Coronary artery (tissue), 2 donors: ENCODE results near the gene MGAT4C.
"Not testable (repeated sequence)": the region's sequence is repeated elsewhere in the genome, so short reads cannot be mapped to it uniquely, and the experiment has no call there.

ENCODE experiments used
- DNase-seq: peaks from one replicate; pipeline ENCODE4 v3.0.0-alpha.2; 2017; ENCODE audit warnings: low spot score
- H3K27ac ChIP-seq, 2 donors: fragments of 200-600 bp; sonication (generic); one replicate each; pipeline ENCODE4 v1.5.1; 2016 to 2019
- H3K4me3 ChIP-seq: fragments of 200-600 bp; sonication (generic); 2 replicates; pipeline ENCODE4 v1.5.1; 2016; ENCODE audit warnings: mild to moderate bottlenecking, moderate library complexity
- TF ChIP-seq, protein P1 (sequence below): fragments of 200-600 bp; sonication (generic); IDR thresholded peaks from one replicate; pipeline ENCODE4 v1.5.1; 2019; ENCODE audit warnings: antibody characterized with exemption

MGAT4C gene

DNA sequence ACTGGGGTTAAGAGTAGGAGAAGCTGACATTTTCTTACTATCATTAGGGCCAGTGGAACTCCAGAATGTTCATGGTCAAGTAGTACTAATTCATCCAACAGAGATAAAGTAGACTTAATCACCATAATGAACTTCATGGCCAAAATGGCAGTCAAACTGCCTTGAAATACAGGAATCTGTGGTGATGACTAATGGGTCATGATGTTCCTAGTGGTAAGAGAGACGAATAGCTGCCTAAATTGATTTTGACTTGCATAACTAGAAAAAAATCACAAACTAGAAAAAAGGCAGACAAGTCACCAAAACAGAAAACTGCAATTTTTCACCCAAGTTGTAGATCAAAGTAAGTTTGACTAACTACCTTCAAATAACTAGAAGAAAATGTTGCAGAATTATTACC, 138.5 kb downstream of the MGAT4C start:
- Histone ChIP-seq H3K27ac (no peak overlapping the region), H3K4me3 (no peak overlapping the region)
- TF ChIP-seq, protein P1, sequence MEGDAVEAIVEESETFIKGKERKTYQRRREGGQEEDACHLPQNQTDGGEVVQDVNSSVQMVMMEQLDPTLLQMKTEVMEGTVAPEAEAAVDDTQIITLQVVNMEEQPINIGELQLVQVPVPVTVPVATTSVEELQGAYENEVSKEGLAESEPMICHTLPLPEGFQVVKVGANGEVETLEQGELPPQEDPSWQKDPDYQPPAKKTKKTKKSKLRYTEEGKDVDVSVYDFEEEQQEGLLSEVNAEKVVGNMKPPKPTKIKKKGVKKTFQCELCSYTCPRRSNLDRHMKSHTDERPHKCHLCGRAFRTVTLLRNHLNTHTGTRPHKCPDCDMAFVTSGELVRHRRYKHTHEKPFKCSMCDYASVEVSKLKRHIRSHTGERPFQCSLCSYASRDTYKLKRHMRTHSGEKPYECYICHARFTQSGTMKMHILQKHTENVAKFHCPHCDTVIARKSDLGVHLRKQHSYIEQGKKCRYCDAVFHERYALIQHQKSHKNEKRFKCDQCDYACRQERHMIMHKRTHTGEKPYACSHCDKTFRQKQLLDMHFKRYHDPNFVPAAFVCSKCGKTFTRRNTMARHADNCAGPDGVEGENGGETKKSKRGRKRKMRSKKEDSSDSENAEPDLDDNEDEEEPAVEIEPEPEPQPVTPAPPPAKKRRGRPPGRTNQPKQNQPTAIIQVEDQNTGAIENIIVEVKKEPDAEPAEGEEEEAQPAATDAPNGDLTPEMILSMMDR, result no peak
- no peak for DNase-seq

DNA sequence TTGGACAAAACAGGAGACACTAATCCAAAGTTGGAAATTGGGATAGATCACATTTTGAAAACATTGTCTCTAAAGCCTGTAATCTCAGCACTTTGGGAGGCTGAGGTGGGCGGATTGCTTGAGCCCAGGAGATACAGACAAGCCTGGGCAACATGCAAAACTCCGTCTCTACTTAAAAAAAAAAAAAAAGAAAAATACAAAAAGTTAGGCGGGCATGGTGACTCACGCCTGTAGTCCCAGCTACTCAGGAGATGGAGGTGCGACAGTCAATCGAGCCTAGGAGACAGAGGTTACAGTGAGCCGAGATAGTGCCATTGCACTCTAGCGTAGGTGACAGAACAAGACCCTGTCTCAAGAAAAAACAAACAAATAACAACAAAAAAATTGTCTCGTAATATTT, 152.1 kb downstream of the MGAT4C start:
- Histone ChIP-seq H3K4me3 (no peak overlapping the region), H3K27ac (no peak overlapping the region)
- no peak for DNase-seq
- TF ChIP-seq, protein P1, result no peak

DNA sequence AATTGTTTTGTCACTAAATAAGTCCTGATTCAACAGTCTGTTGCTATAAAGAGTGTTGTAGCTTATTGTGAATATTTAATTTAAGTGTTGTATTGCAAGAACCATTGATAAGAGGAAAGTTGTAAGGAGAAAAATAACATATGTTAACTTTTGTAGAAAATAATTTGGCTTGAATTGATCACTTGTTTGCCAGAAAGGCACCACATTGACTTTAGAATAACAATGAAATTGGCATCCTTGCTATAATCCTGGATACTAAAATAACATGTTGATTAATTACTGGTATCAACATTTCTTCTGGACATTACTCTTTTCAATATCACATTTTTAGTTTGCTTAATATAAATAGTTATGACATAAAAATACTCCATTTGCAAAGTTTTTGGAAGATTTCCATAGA, 159.0 kb downstream of the MGAT4C start:
- TF ChIP-seq, protein P1, result no peak
- Histone ChIP-seq H3K27ac (no peak overlapping the region), H3K4me3 (no peak overlapping the region)
- no peak for DNase-seq

DNA sequence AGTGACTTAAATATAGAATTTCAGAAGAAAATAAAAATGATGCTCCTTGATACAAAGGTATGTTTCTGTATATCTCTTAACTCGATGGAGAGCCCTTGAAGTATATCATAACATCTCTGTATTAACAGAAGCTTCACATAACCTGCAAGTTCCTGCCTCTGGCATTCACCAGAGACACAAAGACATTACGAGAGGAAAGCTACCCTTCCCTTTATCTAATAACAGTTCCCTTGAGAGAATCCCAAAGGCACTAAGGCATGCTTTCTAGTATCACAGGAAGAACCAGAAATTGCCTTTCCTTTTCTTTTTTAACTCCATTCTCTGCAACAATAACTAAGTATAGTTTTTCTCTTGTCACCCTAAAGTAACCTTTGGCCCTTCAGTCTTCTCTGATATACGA, 164.5 kb downstream of the MGAT4C start:
- TF ChIP-seq, protein P1, result no peak
- no peak overlapping the region for H3K27ac ChIP-seq
- no peak overlapping the region for H3K4me3 ChIP-seq
- no peak for DNase-seq

DNA sequence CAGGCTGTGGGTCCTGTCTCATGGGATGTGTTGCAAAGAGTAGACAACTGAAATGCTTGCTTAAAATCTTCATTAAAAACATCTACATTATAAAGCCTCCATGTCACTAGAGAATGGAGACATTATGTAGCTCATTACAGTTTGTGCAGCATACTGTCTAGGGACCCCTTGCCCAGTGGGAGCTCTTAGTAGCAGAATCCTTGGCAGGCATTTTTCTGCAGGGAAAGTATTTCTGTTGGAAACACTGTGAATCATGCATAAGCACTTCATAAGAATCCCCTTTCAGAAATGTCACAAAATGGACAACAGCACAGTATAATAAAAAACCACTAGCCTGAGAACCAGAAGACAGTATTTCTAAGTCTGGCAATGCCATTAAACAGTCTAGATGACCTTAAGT, 174.3 kb downstream of the MGAT4C start:
- TF ChIP-seq, protein P1, result no peak
- DNase-seq, result no peak

DNA sequence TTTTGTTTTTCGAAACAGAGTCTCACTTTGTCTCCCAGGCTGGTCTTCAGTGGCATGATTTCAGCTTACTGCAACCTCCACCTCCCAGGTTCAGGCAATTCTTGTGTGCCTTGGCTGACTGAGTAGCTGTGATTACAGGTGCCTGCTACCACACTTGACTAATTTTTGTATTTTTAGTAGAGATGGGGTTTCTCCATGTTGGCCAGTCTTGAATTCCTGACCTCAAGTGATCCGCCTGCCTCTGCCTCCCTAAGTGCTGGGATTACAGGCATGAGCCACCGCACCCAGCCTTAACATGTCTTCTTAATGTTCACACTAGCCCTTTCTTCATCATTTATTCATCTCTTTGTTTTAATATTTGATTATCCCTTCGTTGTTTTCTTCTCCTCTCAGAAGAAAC, 197.1 kb downstream of the MGAT4C start:
- not testable (repeated sequence) for H3K4me3 ChIP-seq, DNase-seq, H3K27ac ChIP-seq

More for the DNA sequence above, 174.3 kb downstream of the MGAT4C start:
- no peak overlapping the region for H3K27ac ChIP-seq
- no peak overlapping the region for H3K4me3 ChIP-seq

DNA sequence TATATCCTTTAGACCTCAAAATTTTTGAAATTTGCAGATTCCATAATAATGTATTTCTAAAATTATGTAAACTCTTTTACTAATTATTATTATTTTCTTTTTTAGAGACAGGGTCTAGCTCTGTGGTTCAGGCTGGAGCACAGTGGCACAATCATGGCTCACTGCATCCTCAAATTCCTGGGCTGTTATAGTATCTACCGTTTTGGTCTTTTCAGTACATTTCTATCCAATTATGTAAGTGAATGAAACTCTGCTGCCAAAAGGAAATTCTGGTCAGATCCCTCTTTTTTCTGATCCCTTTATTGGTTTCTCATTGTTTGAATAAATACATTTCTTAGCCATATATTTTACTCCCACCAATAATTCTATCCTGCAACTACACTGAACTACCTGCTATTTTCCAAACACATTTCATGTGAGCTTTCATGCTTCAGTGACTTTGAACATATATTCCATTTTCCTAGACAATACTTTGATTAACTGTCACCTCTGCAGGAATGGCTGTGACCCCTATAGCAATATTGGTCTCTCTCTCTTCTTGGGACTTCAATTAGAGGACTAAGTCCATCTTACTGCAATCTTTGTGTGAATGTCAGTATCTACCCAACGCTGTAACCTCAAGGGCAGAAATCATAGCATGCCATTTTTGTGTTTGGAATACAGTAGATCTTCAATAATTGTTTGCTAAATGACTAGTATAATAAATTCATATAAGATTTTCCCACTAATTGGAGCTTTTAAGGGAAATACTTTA, 198.9 kb downstream of the MGAT4C start:
- H3K4me3 ChIP-seq, result no peak overlapping the region
- H3K27ac ChIP-seq, result no peak overlapping the region
- DNase-seq, result no peak
- TF ChIP-seq, protein P1, result no peak
